Coronary artery (tissue), 2 donors: Measurements from ENCODE around the gene CLIC1.

Source experiments
- DNase-seq: peaks from one replicate; pipeline ENCODE4 v3.0.0-alpha.2; 2017; ENCODE audit warnings: low spot score
- H3K27ac ChIP-seq, 2 donors: fragments of 200-600 bp; sonication (generic); one replicate each; pipeline ENCODE4 v1.5.1; 2016 to 2019
- H3K4me3 ChIP-seq: fragments of 200-600 bp; sonication (generic); 2 replicates; pipeline ENCODE4 v1.5.1; 2016; ENCODE audit warnings: mild to moderate bottlenecking, moderate library complexity
- TF ChIP-seq, protein P1 (sequence below): fragments of 200-600 bp; sonication (generic); IDR thresholded peaks from one replicate; pipeline ENCODE4 v1.5.1; 2019; ENCODE audit warnings: antibody characterized with exemption

Gene CLIC1

DNA sequence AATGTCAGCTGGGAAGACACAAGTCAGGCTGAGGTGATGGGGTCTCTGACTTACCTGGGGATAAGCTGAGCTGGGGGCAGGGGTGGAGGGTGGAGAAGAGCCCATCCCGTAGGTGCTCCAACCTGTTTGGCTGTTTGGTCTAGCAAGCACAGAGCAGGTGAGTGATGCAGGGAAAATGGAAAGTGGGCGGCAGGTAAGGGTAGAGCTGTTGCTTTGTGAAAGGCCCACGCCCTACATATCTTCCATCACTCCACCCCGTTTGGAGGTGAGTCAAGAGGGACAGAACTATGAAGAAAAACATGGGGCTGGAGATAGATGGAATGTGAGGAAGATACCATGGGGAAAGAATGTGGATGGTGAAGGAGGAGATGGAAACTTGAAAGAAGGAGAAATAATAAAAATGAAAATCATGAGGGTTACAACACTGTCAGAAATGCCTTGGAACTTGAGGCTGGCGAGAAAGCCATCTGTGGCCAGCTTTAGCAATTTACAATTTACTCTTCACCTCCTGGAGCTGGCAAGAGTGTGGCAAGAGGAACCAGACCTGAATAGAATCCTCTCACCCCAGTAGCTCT lies 16.0 kb downstream of the CLIC1 start:
- no peak overlapping the region for H3K27ac ChIP-seq
- H3K4me3 ChIP-seq = no peak overlapping the region
- TF ChIP-seq, protein P1, sequence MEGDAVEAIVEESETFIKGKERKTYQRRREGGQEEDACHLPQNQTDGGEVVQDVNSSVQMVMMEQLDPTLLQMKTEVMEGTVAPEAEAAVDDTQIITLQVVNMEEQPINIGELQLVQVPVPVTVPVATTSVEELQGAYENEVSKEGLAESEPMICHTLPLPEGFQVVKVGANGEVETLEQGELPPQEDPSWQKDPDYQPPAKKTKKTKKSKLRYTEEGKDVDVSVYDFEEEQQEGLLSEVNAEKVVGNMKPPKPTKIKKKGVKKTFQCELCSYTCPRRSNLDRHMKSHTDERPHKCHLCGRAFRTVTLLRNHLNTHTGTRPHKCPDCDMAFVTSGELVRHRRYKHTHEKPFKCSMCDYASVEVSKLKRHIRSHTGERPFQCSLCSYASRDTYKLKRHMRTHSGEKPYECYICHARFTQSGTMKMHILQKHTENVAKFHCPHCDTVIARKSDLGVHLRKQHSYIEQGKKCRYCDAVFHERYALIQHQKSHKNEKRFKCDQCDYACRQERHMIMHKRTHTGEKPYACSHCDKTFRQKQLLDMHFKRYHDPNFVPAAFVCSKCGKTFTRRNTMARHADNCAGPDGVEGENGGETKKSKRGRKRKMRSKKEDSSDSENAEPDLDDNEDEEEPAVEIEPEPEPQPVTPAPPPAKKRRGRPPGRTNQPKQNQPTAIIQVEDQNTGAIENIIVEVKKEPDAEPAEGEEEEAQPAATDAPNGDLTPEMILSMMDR = no peak
- no peak for DNase-seq

DNA sequence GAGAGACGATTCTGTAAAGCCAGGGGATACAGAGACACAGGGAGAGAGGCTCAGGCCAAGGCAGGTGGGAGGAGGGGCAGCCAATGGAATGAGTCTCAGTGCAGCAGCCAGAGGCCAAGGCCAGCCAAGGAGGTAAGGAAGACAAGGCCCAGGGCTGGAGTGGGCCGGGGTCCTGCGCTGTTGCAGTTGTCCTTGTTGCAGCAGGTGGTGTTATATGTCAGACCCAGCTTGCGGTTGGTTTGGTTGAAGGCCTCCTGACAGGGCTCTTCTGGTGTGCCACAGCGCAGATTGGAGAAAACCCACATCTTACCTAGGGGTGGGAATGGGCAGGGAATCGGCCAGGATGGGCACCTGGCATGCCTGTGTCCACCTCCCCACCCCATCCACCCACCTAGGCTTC lies 17.3 kb downstream of the CLIC1 start:
- DNase-seq = no peak
- H3K27ac ChIP-seq = no peak overlapping the region
- TF ChIP-seq, protein P1 = no peak
- no peak overlapping the region for H3K4me3 ChIP-seq

DNA sequence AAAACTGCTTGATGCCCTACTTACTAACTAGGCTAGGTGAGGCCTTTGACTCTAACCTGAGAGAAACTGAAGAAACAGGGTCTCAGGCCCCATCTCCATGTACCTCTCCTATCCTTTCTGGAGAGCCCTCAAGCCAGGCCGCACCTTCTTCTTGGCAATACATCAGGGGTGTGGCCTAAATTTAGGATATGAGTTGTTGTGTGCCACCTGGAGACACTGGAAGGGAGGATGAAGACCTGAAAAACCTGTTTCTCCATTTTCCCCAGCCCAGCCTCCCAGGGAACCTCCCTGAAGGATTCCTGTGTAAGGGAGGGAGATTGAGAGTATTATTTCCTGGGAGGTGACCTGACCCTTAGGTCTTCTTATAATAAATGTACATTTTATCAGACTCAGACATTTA lies 18.1 kb downstream of the CLIC1 start:
- Histone ChIP-seq H3K27ac (no peak overlapping the region), H3K4me3 (no peak overlapping the region)
- DNase-seq = no peak
- TF ChIP-seq, protein P1 = no peak

DNA sequence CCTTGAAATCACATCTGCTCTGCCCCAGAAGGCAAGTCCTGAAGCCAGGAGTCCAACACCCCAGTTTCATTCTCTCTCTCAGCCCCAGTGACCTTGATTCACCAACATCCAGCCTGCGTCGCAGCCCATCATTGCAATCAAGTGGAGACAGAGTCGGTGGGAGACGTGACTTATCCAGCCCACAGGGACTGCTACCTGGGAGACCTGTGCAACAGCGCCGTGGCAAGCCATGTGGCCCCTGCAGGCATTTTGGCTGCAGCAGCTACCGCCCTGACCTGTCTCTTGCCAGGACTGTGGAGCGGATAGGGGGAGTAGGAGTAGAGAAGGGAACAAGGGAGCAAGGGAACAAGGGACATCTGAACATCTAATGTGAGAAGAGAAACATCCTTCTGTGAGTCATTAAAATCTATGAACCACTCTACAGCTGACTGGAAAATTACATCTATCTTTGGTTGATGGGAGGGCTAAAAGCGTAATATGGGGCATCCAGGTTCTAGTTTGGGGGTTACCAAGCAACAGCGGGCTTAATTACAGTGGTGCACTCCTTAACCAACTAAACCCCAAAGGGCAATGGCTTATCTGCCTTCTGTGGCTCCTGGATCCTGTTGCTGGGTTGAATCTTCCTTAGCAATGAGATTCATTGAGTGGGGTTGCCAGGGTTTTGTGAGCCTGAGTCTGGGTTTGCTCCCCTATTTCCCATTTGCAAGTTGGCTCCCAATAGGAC lies 18.7 kb downstream of the CLIC1 start:
- DNase-seq = no peak
- Histone ChIP-seq H3K4me3 (no peak overlapping the region), H3K27ac (no peak overlapping the region)
- TF ChIP-seq, protein P1 = no peak

DNA sequence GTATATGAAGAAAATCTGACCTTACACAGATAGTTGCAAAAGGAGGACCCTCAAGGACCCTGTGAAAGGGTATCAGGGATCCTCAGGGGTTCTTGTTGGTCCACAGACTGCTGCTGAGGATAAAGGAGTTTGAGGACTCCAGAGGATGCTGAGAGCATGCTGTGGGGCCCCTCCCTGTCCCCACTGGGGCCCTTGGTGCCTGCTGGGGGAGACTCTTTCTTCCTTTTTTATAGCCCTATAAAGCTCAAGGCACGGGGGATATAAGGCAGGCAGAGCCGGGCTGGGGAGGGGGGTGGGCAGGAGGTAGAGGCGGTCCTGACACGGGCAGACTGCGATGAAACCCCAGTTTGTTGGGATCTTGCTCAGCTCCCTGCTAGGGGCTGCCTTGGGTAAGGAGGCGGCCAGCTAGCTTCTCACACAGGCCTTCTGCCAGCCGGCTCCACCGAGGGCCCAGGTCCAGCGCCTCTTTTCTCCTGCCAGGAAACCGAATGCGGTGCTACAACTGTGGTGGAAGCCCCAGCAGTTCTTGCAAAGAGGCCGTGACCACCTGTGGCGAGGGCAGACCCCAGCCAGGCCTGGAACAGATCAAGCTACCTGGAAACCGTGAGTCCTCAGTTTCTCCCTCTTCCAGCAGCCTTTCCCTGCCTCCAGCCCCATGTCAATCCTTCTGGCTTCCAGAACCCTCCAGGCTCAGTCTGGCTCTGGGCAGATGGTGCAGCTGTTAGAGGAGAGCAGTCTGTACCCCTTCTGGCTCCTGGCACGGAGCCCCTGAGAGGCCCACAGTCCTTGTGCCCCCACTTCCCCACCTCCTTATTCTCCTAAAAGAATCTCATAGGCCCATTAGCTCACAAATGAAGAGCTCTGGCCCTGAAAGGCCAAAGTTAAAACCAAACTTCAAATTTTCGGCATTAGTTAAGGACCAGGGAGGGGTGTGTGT lies 21.0 kb downstream of the CLIC1 start, which contains the start of gene LY6G6D:
TSS of gene LY6G6D (plus strand) at position 327 of the 937 bp plus-strand sequence. CDS start at position 335, 8 bp downstream.
- TF ChIP-seq, protein P1 = no peak
- Histone ChIP-seq H3K27ac (no peak within 1 kb of the TSS), H3K4me3 (no peak within 1 kb of the TSS)
- DNase-seq = no peak

DNA sequence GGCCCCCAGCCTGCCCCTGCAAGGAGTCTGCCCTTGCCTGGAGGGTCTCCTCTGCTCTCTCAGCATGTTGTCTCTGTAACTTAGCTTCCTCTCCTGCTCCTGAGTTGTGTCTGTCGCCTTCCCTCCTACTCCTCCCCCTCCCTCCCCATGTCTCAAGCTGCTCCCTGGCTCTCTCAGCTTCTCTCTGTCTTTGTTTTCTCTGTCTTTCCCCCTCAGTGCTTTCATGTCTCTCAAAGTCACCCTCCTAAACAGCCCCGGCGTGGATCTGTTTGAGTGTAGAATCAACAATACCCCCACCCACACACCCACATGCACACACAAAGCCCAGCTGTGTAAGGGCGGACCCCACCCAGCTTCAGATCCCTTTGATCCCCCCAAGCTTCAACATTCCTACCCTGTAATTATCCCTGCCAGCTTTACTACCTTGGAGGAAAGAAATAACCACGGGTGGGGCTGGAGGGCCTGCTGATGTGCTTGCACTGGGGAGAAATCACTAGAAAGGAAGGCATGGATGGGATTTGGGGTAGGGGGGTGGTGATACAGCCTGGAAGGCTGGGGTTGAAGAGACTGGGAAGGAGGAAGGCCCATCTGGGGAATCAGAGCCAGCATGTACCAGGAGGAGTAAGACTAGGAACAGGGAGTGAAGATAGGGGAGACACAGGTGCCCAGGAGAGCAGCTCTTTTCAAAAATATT lies 22.2 kb downstream of the CLIC1 start:
- Histone ChIP-seq H3K27ac (no peak overlapping the region), H3K4me3 (no peak overlapping the region)
- TF ChIP-seq, protein P1 = no peak
- no peak for DNase-seq
